Urothelium cell line (cell line): ENCODE data around the gene NUMB.

Source experiments
- DNase-seq: peaks from one replicate; pipeline ENCODE4 v3.0.0; 2011; ENCODE audit warnings: low spot score, mixed read lengths
- FAIRE-seq: peaks from 2 replicates; lab custom pipeline; 2011; peaks lifted over from hg19 to GRCh38; lab: Jason Lieb, UNC

Gene NUMB

DNA sequence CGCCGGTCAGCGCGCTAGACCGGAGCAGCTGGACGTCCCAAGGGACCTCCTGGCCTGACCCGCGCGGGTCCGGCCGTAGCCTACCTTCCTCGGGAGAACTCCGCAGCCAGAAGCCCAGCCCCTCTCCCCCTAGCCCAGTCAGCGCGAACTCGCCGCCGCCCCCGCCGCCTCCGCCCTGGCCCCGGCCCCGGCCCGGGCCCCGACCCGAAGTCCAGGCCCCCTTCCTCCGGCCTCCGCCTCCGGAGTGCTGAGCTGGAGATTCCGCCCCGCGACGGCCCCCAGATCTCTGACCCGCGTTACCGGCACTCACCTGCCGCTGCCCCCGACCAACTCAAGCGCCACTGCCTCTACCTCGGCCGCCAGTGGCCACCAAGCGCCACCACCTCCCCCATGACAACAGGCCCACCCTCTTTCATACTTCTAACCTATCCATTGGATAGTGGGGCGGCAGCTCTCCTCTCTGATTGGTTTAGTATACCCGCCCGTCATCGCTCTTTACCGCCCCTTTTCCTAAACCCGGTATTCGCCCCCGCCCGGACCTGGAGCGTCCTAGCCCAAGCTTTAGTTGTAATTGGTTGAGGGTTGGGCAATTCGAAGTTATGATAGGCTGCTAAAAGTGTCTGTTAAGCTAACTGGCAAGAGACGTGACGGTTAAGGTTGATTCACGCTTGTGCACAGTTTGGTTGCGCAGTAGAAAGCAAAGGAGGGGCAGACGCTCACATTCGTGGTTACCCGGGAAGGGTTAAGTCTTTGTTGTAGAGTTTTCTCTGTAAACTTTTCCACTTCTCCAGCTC is at the start of gene NUMB:
NUMB (minus strand) TSS at position 364 of the 794 bp plus-strand sequence. CDS start 102,795 bp downstream, outside the sequence.
- FAIRE-seq, result peak; percentile 98
- peak; percentile 100 for DNase-seq

DNA sequence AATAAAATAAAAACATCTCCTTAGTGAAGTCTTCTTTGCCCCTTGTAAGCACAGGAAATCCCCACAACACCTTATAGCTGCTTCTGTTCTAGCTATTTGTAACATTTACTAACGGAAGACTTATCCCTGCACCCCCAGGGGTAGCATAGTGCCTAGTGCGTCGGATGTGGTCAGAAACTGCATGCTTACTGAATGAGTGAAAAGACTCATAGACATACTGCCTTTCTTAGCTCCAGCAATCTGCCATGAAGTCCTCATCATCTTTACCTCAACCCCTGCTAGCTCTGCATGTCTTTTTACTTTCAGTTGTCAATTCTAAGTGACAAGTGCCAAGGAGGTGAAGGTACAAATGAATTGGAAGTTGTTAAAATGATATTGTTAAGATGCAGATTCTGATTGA is 45.3 kb upstream of the NUMB start:
- FAIRE-seq, result no peak
- DNase-seq, result no peak

DNA sequence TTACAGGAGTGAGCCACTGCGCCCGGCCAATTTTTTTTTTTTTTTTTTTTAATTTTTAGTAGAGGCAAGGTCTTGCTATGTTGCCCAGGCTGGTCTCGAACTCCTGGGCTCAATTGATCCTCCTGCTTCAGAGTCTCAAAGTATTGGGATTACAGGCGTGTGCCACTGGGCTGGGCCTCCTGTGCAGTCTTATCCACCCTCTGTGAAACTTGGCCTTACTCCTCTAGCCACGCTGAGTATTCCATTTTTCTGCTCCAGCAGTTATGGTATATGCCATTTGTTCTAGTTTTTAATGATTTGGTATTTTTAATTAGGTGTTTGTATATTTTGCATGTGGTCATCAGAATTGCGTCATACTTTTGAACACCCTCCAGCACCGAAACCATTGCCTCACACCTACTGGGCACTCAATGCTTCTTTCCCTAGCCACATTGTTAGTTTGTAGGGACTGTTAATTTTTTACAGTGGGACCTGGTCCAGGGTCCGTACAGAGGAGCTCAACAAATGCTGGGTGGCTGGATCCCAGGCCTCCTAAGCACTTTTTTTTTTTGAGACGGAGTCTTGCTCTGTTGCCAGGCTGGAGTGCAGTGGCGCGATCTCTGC is 43.8 kb upstream of the NUMB start:
- no peak for DNase-seq
- FAIRE-seq, result no peak

DNA sequence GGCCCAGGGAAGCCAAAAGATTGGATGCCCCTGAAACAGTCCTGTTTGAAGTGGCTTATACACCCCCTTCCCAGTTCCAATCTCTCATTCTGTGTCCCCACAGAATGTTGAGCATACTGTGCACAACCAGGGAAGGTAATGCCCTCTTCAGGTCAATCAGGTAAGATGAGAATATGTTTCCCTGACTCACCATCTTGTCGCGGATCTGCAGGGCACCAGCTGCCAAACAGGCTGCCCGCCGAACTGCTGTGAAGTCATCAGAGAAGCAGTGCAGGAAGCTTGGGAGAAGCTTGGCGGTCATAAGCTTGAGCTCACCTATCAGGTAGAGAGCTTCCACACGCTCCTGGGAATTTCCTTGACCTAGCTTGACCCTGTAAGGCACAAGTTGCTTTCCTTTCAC is 42.0 kb upstream of the NUMB start:
- DNase-seq (no peak), FAIRE-seq (peak; percentile 71)

DNA sequence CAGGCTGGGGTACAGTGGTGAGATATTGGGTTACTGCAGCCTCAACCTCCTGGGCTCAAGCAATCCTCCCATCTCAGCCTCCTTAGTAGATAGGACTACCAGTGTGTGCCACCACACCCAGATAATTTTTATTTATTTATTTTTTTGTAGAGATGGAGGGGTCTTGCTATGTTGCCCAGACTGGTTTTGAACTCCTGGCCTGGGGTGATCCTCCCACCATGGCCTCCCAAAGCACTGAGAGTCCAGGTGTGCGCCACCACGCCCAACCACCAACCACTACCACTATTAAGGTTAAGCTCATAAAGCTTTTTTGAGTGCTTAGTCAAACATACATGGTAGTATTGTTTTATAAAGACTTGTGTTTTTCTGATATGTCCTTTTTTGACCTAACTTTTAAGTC is 36.2 kb upstream of the NUMB start:
- FAIRE-seq (no peak), DNase-seq (no peak)

DNA sequence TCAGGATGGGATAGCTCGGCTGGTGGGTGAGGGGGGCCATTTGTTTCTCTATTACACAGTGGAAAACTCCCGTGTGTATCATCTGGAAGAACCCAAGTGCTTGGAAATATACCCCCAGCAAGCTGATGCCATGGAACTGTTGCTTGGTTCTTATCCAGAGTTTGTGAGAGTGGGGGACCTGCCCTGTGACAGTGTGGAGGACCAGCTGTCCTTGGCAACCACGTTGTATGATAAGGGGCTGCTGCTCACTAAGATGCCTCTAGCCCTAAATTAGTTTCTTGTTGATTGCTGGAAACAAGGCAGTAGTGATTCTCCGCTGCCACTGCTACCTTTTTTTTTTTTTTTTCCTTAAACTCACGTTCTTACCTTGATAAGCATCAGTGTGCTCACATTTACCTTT is 34.3 kb upstream of the NUMB start:
- no peak for FAIRE-seq
- no peak for DNase-seq

GRCh38 chr14:73492043-73492552 is 33.8 kb upstream of the NUMB start:
- DNase-seq (no peak), FAIRE-seq (no peak)

DNA sequence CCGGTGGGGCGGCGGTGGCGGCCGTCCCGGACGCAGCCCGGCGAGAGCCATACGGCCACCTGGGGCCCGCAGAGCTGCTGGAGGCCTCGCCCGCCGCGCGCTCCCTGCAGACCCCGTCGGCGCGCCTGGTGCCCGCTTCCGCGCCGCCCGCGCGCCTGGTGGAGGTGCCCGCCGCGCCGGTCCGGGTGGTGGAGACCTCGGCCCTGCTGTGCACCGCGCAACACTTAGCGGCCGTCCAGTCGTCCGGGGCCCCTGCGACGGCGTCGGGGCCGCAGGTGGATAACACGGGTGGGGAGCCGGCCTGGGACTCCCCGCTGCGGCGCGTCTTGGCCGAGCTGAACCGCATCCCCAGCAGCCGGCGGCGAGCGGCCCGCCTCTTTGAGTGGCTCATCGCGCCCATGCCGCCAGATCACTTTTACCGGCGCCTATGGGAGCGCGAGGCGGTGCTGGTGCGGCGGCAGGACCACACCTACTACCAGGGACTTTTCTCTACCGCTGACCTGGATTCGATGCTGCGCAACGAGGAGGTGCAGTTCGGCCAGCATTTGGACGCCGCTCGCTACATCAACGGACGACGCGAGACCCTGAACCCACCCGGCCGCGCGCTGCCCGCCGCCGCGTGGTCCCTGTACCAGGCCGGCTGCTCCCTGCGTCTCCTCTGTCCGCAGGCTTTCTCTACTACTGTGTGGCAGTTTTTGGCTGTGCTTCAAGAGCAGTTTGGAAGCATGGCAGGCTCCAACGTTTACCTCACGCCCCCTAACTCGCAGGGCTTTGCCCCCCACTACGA is 33.1 kb upstream of the NUMB start:
- FAIRE-seq (peak; percentile 74), DNase-seq (peak; percentile 89)

DNA sequence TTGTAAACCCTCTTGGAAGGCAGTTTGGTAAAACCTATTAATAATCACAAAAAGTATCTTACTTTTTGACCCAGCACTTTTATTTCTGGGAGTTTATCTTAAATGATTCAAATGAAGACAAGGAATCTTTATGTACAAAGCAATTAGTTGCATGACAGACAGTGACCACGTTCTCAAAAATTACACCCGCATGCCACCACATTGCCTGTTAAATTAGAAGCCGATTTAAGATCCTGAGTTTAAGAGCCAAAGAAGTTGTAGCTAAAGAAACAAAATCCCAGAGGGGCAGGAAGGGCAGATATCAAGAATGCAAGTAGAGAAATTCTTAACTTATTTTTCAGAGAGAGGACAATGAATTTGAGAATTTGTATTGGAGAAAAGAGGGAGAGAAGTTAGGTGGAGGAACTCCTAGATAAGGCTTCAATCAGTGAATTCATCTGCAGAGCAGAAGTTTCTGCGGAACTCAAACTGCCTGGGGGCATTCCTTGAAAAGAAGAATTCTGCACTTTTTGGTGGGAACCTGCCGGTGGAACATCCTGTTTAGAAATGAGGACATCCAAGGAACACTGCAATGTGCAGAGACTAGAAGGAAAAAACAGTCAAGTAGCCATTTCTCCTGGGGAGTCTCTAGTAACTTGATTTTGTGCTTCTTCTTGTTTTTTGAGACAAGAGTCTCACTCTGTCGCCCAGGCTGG is 31.3 kb upstream of the NUMB start:
- FAIRE-seq, result no peak

DNA sequence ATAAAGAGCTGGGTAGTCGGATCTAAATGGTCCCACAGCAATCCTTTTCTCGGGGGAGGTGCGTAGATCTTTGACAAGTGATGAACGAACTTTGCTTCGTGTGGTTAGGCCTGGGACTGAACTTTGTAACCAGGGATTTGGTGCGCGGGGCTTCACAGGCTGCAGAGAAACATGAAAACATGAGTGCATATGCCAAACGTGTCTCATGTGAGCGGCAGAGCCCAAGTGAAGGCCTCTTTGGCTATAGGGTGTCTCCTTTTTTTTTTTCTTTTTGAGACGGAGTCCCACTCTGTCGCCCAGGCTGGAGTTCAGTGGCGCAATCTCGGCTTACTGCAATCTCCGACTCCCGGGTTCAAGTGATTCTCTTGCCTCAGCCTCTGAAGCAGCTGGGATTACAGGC is 20.3 kb upstream of the NUMB start:
- no peak for FAIRE-seq
- no peak for DNase-seq

More for the DNA sequence above, 31.3 kb upstream of the NUMB start:
- no peak for DNase-seq

- FAIRE-seq, result no peak
Measured at GRCh38 chr14:73477618-73478266, 19.4 kb upstream of the NUMB start.

GRCh38 chr14:73476451-73476931 is 18.1 kb upstream of the NUMB start:
- FAIRE-seq (no peak), DNase-seq (no peak)

More at GRCh38 chr14:73477618-73478266, 19.4 kb upstream of the NUMB start:
- no peak for DNase-seq

DNA sequence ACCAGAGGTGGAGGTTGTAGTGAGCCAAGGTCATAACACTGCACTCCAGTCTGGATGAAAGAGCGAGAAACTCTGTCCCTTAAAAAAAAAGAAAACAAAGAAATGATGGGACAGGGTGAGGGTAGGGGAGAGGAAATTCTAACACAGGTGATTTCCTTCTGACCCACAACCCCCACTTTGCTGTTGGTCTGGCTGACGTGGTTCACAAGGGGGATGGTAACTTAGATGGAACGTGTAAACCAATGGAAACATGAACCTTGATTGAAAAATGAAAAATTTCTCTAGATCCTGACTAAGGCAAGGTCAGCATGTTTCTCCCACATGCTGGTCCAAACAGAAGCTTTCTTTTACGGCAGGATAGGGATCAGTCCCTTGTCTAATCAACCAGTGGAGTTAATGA is 16.6 kb upstream of the NUMB start:
- DNase-seq, result no peak
- no peak for FAIRE-seq

DNA sequence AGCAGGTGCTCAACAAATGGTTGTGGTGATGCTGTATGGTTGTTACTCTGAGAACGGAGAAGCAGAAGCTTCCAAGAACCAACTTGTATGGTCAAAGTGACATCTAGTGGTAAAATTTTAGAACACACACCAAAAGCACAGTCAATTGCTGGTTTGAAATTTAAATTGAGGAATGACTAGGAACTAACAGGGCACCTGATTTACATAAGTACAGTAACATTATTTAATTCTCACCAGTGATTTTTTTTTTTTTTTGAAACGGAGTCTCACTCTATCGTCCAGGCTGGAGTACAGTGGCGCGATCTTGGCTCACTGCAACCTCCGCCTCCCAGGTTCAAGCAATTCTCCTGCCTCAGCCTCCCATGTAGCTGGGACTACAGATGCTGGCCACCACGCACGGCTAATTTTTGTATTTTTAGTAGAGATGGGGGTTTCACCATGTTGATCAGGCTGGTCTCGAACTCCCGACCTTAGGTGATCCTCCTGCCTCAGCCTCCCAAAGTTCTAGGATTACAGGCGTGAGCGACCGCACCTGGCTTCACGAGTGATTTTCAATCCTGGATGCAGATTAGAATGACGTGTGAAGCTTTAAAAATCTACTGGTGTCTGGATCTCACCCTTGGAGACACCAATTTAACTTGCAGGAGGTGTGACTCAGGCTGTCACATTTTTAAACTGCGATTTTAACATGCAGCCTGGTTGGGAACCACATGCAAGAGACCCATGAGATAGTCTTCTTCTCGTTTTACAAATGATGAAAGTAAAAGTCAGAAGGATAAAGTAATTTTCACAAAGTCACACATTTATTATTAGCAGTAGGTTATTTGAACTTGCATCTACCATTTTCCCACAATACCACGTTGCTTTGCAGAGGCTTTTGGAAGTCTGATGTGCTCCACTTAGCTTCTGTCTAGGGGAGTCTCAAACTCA is 14.1 kb upstream of the NUMB start:
- DNase-seq, result peak; percentile 85
- FAIRE-seq, result no peak

DNA sequence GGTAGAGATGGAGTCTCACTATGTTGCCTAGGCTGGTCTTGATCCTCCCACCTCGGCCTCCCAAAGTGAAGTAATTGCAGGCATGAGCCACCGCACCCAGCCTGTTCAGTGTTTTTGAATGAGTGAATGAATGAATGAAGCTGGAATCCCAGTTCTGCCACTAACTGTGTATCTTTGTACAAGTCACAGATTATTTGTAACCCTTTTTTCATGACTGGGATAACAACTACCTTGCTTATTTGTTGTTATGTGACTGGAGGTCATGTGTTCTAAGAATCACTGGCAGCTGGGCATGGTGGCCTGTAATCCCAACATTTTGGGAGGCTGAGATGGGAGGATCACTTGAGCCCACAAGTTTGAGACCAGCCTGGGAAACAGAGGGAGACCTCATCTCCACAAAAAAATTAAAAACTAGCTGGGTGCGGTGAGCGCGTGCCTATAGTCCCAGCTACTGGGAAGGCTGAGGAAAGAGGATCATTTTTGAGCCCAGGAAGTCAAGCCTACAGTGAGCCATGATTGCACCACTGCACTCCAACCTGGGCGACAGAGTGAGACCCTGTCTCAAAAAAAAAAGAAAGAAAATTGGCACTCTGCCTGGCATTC is 13.3 kb upstream of the NUMB start:
- DNase-seq (no peak), FAIRE-seq (no peak)

DNA sequence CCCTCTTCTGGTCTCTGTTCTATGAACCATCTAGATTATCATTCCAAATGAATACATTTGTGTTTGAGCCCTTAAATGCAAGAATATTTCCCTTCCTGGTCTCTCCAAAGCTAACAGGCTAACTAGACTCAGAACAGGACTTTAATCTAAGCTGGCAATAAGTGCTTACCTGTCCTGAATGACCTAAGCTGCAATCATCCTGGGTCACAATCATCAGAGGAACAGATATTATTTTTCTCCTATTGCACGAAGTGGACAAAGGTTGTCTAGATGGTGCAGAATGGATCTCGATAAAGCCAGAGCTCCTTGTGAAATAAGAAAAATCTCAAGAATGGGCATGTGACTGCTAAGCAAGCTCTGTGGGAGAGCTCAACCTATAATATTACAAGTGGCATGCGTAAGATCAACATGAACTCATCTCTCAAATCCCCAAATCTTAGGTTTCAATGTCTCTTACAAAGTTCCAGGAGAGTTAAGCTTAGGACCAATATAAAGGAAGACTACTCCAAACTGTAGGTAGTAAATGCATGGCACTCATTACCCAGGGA is 10.6 kb upstream of the NUMB start:
- FAIRE-seq, result no peak

DNA sequence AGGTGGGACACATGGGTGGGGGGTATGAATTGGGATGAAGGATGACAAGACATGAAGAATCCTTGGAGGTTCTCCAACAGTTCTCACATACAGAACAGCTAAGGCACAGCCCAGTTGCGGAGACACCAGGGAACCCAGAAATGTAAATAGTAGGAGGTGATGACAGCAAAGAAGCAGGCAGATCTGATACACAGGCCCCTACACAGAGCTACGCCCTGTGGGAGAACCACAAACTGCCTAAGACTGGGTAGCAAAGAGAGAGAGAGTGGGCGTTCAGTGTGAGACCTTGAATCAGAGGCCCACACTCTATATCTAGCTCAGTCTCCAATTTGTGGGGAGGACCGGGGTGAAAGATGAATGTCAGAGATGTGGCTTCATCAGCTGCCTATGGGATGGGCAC is 9.5 kb upstream of the NUMB start:
- FAIRE-seq (no peak), DNase-seq (no peak)

More for the DNA sequence above, 10.6 kb upstream of the NUMB start:
- no peak for DNase-seq

GRCh38 chr14:73467377-73467776 is 9.0 kb upstream of the NUMB start:
- FAIRE-seq, result no peak

More at GRCh38 chr14:73467377-73467776, 9.0 kb upstream of the NUMB start:
- no peak for DNase-seq
